GM10266 (cell line): ENCODE results near the gene CRYGN.

Source experiments
- DNase-seq: peaks from one replicate; pipeline ENCODE4 v3.0.0; 2012; ENCODE audit errors: extremely low spot score
- CTCF ChIP-seq: IDR thresholded peaks from 2 replicates; pipeline ENCODE4 v1.5.1; 2012; ENCODE audit warnings: mild to moderate bottlenecking, low read depth; ENCODE audit not compliant: control insufficient read depth, insufficient read depth; ENCODE audit errors: missing control alignments

CRYGN gene

GRCh38 chr7:151415375-151416105 lies 24.4 kb downstream of the CRYGN start:
- no peak for DNase-seq
- TF ChIP-seq CTCF = no peak

- no peak for DNase-seq
- no peak for TF ChIP-seq CTCF
These were observed 26.7 kb downstream of the CRYGN start for GRCh38 chr7:151413241-151413640.

GRCh38 chr7:151412318-151412717 lies 27.6 kb downstream of the CRYGN start:
- no peak for TF ChIP-seq CTCF
- no peak for DNase-seq

GRCh38 chr7:151411551-151411950 lies 28.4 kb downstream of the CRYGN start:
- DNase-seq = no peak
- TF ChIP-seq CTCF = no peak

GRCh38 chr7:151410405-151411390 lies 29.2 kb downstream of the CRYGN start:
- no peak for DNase-seq
- TF ChIP-seq CTCF = no peak

GRCh38 chr7:151409667-151410404 lies 30.1 kb downstream of the CRYGN start, which contains the start of gene WDR86:
Gene WDR86 (minus strand): TSS chr7:151410038. CDS start chr7:151409589, 449 bp downstream.
- TF ChIP-seq CTCF = no peak
- DNase-seq = no peak
